ENCODE measurements around the gene HTR1B. TPM values are rescaled to one million over a fixed set of nuclear protein-coding genes. Genes with fewer than 3 reads are reported as not detected.

HTR1B gene
- total and polyA plus RNA-seq, 2 experiments from 2014 or later, result 0.47 TPM; not detected in 1

- Histone ChIP-seq H3K4me1 (ENCODE audit: insufficient read depth) (no peaks in the 10 kb centered on the region), H3K36me3 (replicated peaks; ENCODE audit: insufficient read depth, low read depth) (no peaks in the 10 kb centered on the region)
Observed at GRCh38 chr6:77425671-77426070, 37.6 kb downstream of the HTR1B start.

GRCh38 chr6:77425216-77425615 is 38.1 kb downstream of the HTR1B start:
- H3K79me2 ChIP-seq, result no peaks in the 10 kb centered on the region
- no peaks in the 10 kb centered on the region for H3K9me3 ChIP-seq (ENCODE audit: low read depth)
- TF ChIP-seq EZH2 (IDR thresholded peaks at IDR 0.05; ENCODE audit: borderline replicate concordance) (no peak), EZH2phosphoT487 (IDR thresholded peaks at IDR 0.05; ENCODE audit: low read depth, severe bottlenecking, unreplicated experiment) (no peak), CTCF (IDR thresholded peaks at IDR 0.05; ENCODE audit: poor library complexity) (no peak)
- no peak overlapping the region for H3K4me3 ChIP-seq
- H3K27me3 ChIP-seq, result no peaks in the 10 kb centered on the region
- no peaks in the 10 kb centered on the region for H3K36me3 ChIP-seq (replicated peaks; ENCODE audit: insufficient read depth, low read depth)
- no peaks in the 10 kb centered on the region for H3K4me1 ChIP-seq (ENCODE audit: insufficient read depth)
- no peaks in the 10 kb centered on the region for H3K9me2 ChIP-seq (replicated peaks; ENCODE audit: insufficient read depth)
- H4K20me1 ChIP-seq (ENCODE audit: insufficient read depth, poor library complexity, severe bottlenecking), result no peaks in the 10 kb centered on the region
- WGBS (ENCODE audit: low lambda C conversion rate, missing lambda C conversion rate), result 96% methylated on average over 1 of the region's 1 CpG
- DNase-seq (ENCODE audit: low spot score), result no peak
- H3K27ac ChIP-seq, result no peak overlapping the region
- no peak overlapping the region for H2AFZ ChIP-seq
- no peak overlapping the region for H3K4me2 ChIP-seq

More at GRCh38 chr6:77425671-77426070, 37.6 kb downstream of the HTR1B start:
- H3K27me3 ChIP-seq, result no peaks in the 10 kb centered on the region
- no peak overlapping the region for H2AFZ ChIP-seq
- no peak overlapping the region for H3K4me3 ChIP-seq
- H3K4me2 ChIP-seq, result no peak overlapping the region
- H3K27ac ChIP-seq, result no peak overlapping the region
- no peaks in the 10 kb centered on the region for H4K20me1 ChIP-seq (ENCODE audit: insufficient read depth, poor library complexity, severe bottlenecking)
- no peak for DNase-seq (ENCODE audit: low spot score)
- no peaks in the 10 kb centered on the region for H3K79me2 ChIP-seq
- TF ChIP-seq EZH2 (IDR thresholded peaks at IDR 0.05; ENCODE audit: borderline replicate concordance) (no peak), CTCF (IDR thresholded peaks at IDR 0.05; ENCODE audit: poor library complexity) (no peak), EZH2phosphoT487 (IDR thresholded peaks at IDR 0.05; ENCODE audit: low read depth, severe bottlenecking, unreplicated experiment) (no peak)
- no peaks in the 10 kb centered on the region for H3K9me3 ChIP-seq (ENCODE audit: low read depth)
- no peaks in the 10 kb centered on the region for H3K9me2 ChIP-seq (replicated peaks; ENCODE audit: insufficient read depth)

- H3K27ac ChIP-seq, result no peak overlapping the region
- H3K4me1 ChIP-seq (ENCODE audit: insufficient read depth), result no peaks in the 10 kb centered on the region
- no peaks in the 10 kb centered on the region for H3K9me3 ChIP-seq (ENCODE audit: low read depth)
- WGBS (ENCODE audit: low lambda C conversion rate, missing lambda C conversion rate), result 86% methylated on average over 2 of the region's 2 CpGs
- H3K36me3 ChIP-seq (replicated peaks; ENCODE audit: insufficient read depth, low read depth), result no peaks in the 10 kb centered on the region
- H3K9me2 ChIP-seq (replicated peaks; ENCODE audit: insufficient read depth), result no peaks in the 10 kb centered on the region
- H2AFZ ChIP-seq, result no peak overlapping the region
- H3K4me2 ChIP-seq, result no peak overlapping the region
- no peak overlapping the region for H3K4me3 ChIP-seq
- H4K20me1 ChIP-seq (ENCODE audit: insufficient read depth, poor library complexity, severe bottlenecking), result no peaks in the 10 kb centered on the region
- TF ChIP-seq EZH2 (IDR thresholded peaks at IDR 0.05; ENCODE audit: borderline replicate concordance) (no peak), CTCF (IDR thresholded peaks at IDR 0.05; ENCODE audit: poor library complexity) (no peak), EZH2phosphoT487 (IDR thresholded peaks at IDR 0.05; ENCODE audit: low read depth, severe bottlenecking, unreplicated experiment) (no peak)
- no peaks in the 10 kb centered on the region for H3K27me3 ChIP-seq
- H3K79me2 ChIP-seq, result no peaks in the 10 kb centered on the region
- DNase-seq (ENCODE audit: low spot score), result no peak
Observed at GRCh38 chr6:77424761-77425160, 38.5 kb downstream of the HTR1B start.

GRCh38 chr6:77416839-77417238 is 46.5 kb downstream of the HTR1B start:
- H3K4me2 ChIP-seq, result no peak overlapping the region
- 94% methylated on average over 2 of the region's 2 CpGs for WGBS (ENCODE audit: low lambda C conversion rate, missing lambda C conversion rate)
- no peaks in the 10 kb centered on the region for H3K79me2 ChIP-seq
- no peaks in the 10 kb centered on the region for H4K20me1 ChIP-seq (ENCODE audit: insufficient read depth, poor library complexity, severe bottlenecking)
- no peak for DNase-seq (ENCODE audit: low spot score)
- no peaks in the 10 kb centered on the region for H3K27me3 ChIP-seq
- no peaks in the 10 kb centered on the region for H3K9me2 ChIP-seq (replicated peaks; ENCODE audit: insufficient read depth)
- H3K4me3 ChIP-seq, result no peak overlapping the region
- no peak overlapping the region for H2AFZ ChIP-seq
- H3K9me3 ChIP-seq (ENCODE audit: low read depth), result no peaks in the 10 kb centered on the region
- no peak for TF ChIP-seq CTCF (IDR thresholded peaks at IDR 0.05; ENCODE audit: poor library complexity)
- no peaks in the 10 kb centered on the region for H3K4me1 ChIP-seq (ENCODE audit: insufficient read depth)
- no peaks in the 10 kb centered on the region for H3K36me3 ChIP-seq (replicated peaks; ENCODE audit: insufficient read depth, low read depth)
- H3K27ac ChIP-seq, result no peak overlapping the region

Measured in hepatocyte (in vitro differentiated cells).